ENCODE measurements around the gene ADORA1.

DNA sequence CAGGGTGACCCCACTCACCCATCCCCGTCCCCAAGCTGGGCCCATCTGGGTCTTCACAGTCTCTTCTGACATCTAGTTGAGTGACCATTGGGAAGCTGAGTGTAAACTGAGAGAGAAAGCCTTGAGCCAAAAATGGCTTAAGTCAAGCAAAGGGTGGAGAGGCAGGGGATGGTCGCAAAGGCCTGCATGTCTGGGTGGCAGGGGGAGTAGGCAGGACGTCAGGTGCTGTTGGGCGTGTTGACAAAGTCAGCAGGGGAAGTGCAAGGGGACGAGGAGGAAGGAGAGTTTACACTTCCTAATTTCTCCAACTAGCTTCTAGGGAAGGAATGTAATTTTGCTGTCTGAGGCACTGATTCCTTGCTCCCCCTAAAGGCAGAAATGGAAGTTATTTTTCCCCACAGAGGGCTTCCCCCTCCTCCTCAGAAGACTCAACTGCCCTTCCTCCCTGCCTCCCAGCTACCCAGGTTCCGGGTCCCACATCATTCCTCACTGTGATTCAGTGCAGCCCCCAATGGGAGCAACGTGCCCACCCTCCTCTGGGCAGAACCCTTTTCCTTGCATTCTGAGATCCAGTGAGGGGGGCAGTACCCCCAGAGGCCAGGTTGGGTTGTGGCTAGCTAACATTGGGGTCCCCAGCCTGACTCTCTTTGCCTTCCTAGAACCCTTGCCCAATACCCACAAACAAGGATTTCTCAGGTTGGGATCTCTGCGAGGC is 1.2 kb upstream of the ADORA1 start:
- TF ChIP-seq POLR2A (IDR thresholded peaks at IDR 0.05; ENCODE audit: low read length): no peak
- no peak for TF ChIP-seq GATA1 (IDR thresholded peaks at IDR 0.05; ENCODE audit: low read depth, low read length)
